HEK293T (cell line): ENCODE data around the gene NTSR1.

Experiments
- ARNT ChIP-seq: fragments of 450-650 bp; IDR thresholded peaks from 2 replicates; pipeline ENCODE4 v1.6.1; 2017; ENCODE audit warnings: mild to moderate bottlenecking
- BHLHE40 ChIP-seq: fragments of 450-650 bp; IDR thresholded peaks from 2 replicates; pipeline ENCODE4 v1.6.1; 2016; ENCODE audit warnings: mild to moderate bottlenecking, moderate library complexity, borderline replicate concordance
- CTBP1 ChIP-seq: fragments of 450-650 bp; IDR thresholded peaks from 2 replicates; pipeline ENCODE4 v1.6.1; 2016; ENCODE audit warnings: borderline replicate concordance
- ELF4 ChIP-seq: fragments of 450-650 bp; IDR thresholded peaks from 2 replicates; pipeline ENCODE4 v1.6.1; 2017; ENCODE audit warnings: antibody characterized with exemption
- HDGF ChIP-seq: fragments of 450-650 bp; IDR thresholded peaks from 2 replicates; pipeline ENCODE4 v1.6.1; 2017; ENCODE audit warnings: antibody characterized with exemption, borderline replicate concordance
- LEF1 ChIP-seq: fragments of 450-650 bp; IDR thresholded peaks from 2 replicates; pipeline ENCODE4 v1.6.1; 2017; ENCODE audit warnings: mild to moderate bottlenecking, borderline replicate concordance
- SP1 ChIP-seq: fragments of 450-650 bp; IDR thresholded peaks from 2 replicates; pipeline ENCODE4 v1.6.1; 2017
- ZNF384 ChIP-seq: fragments of 450-650 bp; IDR thresholded peaks from 2 replicates; pipeline ENCODE4 v1.6.1; 2016

- TF ChIP-seq BHLHE40 (no peak), HDGF (no peak), ARNT (no peak), ELF4 (no peak), ZNF384 (no peak), SP1 (no peak), LEF1 (no peak), CTBP1 (no peak)
Observed at GRCh38 chr20:62669249-62669648, 39.4 kb upstream of the NTSR1 start.
